Measurements from ENCODE around the gene SARNP.
A peak's percentile ranks its signal among the peaks of the same experiment; 100 is the strongest.

Gene SARNP

DNA sequence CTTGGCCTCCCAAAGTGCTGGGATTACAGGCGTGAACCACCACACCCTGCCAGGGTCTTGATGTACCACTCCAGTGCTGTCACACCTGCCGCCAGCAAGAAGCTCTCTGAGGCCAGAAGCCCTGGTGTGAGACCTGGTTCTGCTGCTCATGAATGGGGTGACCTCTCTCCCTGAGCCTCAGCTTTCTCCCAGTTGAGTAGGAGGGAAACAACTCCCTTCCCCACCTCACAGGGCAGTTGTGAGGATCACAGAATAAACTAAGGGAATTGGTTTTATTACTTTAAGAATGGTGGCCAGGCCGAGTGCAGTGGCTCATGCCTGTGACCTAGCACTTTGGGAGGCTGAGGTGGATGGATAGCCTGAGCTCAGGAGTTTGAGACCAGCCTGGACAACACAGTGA, 82.9 kb downstream of the SARNP start:
- H3K36me3 Mint-ChIP-seq (ENCODE audit: low read depth), result no peaks in the 10 kb centered on the region
- no peaks in the 10 kb centered on the region for H3K27me3 Mint-ChIP-seq (ENCODE audit: low read depth)
- H3K4me3 Mint-ChIP-seq, result no peak overlapping the region
- H3K4me1 Mint-ChIP-seq (ENCODE audit: low read depth), result peaks cover 29% of the 10 kb centered on the region
- H3K27ac Mint-ChIP-seq, result no peak overlapping the region
- H3K9me3 Mint-ChIP-seq, result no peaks in the 10 kb centered on the region

DNA sequence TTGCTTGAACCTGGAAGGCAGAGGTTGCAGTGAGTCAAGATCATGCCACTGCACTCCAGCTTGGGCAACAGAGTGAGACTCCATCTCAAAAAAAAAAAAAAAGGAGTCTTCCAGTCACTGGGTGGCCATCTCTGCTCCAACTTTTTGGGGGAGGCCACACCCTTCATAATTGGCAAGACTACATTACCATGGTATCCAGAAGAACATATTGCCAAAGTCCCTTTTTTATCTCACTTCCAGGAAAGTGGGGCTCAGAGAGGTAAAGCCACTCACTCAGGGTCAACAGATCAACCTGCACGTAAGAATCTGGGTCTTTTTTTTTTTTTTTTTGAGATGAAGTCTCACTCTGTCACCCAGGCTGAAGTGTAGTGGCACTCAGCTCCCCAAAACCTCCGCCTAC, 83.7 kb downstream of the SARNP start:
- H3K27ac Mint-ChIP-seq, result no peak overlapping the region
- H3K4me1 Mint-ChIP-seq (ENCODE audit: low read depth), result peaks cover 29% of the 10 kb centered on the region

DNA sequence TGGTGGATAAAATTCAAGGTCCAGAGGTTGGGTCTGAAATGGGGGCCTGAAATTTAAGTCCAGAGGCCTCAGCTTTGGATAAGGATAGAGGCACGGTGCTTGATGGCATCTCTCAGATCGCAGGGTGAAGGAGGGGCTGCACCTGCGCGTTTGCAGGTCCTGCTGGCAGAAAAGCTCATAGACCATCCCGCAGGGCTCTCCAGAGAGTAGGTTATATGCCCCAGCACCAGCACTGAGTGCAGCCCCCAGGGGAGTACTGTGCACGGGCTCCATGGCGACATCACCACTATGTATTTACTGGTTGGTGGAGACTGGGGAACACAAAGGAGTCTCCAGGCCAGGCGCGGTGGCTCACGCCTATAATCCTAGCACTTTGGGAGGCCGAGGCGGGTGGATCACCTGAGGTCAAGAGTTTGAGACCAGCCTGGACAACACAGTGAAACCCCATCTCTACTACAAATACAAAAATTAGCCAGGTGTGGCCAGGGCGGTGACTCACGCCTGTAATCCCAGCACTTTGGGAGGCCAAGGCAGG, 84.4 kb downstream of the SARNP start:
- Mint-ChIP-seq H3K9me3 (no peaks in the 10 kb centered on the region), H3K36me3 (ENCODE audit: low read depth) (no peaks in the 10 kb centered on the region), H3K4me1 (ENCODE audit: low read depth) (peaks cover 25% of the 10 kb centered on the region), H3K27me3 (ENCODE audit: low read depth) (no peaks in the 10 kb centered on the region), H3K27ac (no peak overlapping the region), H3K4me3 (no peak overlapping the region)

More for the DNA sequence above, 83.7 kb downstream of the SARNP start:
- Mint-ChIP-seq H3K36me3 (ENCODE audit: low read depth) (no peaks in the 10 kb centered on the region), H3K9me3 (no peaks in the 10 kb centered on the region), H3K27me3 (ENCODE audit: low read depth) (no peaks in the 10 kb centered on the region), H3K4me3 (no peak overlapping the region)

DNA sequence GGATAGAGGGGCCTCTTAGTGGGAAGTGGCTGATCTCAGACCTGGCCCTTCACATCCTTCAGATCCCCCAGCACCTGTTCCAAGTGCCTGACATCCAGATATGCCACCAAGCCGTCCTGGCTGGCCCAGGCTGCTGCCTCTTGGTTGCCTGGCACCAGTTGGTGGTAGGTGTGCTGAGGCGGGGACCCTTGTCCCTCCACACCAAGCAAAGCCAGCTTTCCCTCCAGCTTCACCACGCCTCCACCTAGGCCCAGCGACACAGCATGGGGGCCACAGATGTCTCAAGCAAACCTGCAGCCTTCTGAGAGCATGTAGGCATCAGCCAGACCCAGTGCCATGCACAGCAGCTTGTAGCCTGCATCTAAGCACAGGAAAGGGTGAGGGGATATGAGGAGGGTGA, 85.2 kb downstream of the SARNP start:
- no peaks in the 10 kb centered on the region for H3K9me3 Mint-ChIP-seq
- H3K27ac Mint-ChIP-seq, result no peak overlapping the region
- no peaks in the 10 kb centered on the region for H3K27me3 Mint-ChIP-seq (ENCODE audit: low read depth)
- no peaks in the 10 kb centered on the region for H3K36me3 Mint-ChIP-seq (ENCODE audit: low read depth)
- H3K4me1 Mint-ChIP-seq (ENCODE audit: low read depth), result peaks cover 21% of the 10 kb centered on the region
- no peak overlapping the region for H3K4me3 Mint-ChIP-seq

DNA sequence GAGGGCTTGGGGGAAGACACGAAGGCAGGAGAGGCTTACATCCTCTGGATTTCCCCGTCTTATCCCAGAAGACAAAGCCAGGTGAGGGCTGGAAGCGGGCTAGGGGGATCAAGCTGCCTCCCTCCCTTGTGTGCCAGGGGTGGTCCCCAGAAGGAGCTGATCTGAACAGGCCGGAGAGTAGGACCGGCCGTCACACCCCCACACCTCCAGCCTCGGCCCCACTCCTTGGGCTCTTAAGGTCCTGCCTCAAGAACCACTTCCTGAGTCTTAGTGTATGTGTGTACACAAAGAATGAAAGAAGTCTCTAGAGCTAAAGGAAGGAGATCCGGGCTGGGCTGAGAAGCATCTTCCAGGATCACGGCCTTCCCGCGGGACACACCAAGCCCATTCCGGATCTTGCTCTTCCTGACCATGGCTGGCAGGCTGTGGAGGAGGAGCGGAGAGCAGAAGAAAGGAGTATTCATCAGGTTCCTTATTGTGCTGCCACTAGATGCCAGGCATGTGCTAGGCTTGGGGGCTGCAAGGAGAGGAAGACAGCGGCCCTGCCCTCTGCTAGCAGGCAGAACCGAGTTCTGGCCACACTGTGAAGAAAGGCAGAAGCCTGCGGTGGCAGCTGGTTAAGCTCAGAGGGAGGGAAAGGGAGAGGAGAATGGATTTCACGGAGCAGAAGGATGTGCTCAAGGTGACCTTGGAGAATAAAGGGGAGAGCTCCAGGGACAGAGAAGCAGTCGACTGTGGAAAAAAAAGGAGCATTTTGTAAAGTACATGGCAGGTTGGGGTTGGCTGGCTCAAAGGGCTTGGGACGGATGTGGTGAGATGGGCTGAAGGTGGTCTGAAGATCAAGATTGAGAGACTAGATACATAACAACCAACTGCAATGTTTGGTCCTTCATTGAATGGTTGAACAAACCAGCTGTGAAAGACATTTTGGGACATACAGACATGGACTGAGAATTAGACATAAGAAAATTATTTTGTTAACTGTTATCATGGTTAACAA, 87.4 kb downstream of the SARNP start:
- Mint-ChIP-seq H3K4me3 (peak overlapping the region; percentile 83), H3K27me3 (ENCODE audit: low read depth) (no peaks in the 10 kb centered on the region), H3K27ac (peak overlapping the region; percentile 89), H3K4me1 (ENCODE audit: low read depth) (peaks cover 24% of the 10 kb centered on the region), H3K36me3 (ENCODE audit: low read depth) (peaks cover 3% of the 10 kb centered on the region), H3K9me3 (no peaks in the 10 kb centered on the region)

DNA sequence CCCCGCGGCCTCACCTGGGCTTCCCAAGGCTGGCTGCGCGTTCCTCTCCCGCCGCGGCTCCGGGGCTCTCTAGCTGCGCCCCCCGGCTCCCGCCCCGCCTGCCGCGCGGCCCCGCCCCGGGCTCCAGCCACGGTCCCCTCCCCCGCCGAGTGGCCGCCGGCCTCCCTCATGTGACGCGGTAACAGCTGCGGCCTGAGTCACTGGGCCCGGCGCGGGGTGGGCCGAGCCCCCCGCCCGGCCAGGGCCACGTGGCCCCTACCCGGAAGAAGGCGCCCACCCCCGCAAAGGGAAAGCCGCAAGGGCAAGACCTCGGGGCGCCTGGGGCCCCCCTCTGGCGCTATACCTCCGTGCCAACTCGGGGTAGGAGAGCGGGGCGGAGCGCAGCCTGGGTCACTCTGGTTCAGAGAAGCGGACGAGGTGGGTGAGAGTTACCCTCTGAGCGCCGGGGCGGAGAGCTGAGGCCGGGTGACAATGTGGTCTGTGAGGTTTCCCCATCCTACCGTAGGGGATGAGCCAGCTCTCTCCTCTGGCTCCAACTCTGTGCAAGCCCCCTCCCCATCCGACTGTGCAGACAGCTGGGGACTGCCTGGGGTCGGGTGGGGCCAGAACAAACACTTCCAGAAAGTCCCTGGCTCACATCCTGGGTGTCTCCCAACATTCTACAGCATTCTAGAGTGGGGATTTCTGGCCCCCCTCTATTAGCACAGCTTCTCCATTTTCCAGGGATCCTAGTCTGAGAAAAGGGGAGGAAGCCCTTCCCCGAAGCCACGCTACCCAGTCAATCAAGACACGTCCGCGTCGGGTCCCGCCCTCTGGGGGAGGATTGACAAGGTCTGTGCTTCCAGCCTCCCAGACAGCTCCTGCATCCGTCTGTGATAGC, 88.3 kb downstream of the SARNP start, which contains the start of gene CD63:
TSS of gene CD63 (minus strand) at position 71 of the 880 bp plus-strand sequence. CDS start 668 bp downstream, outside the sequence.
- Mint-ChIP-seq H3K4me1 (ENCODE audit: low read depth) (peaks cover 30% of the 10 kb centered on the region), H3K9me3 (no peaks in the 10 kb centered on the region), H3K36me3 (ENCODE audit: low read depth) (peaks cover 7% of the 10 kb centered on the region), H3K4me3 (peak within 1 kb of the TSS; percentile 83), H3K27me3 (ENCODE audit: low read depth) (no peaks in the 10 kb centered on the region), H3K27ac (peak within 1 kb of the TSS; percentile 89)

DNA sequence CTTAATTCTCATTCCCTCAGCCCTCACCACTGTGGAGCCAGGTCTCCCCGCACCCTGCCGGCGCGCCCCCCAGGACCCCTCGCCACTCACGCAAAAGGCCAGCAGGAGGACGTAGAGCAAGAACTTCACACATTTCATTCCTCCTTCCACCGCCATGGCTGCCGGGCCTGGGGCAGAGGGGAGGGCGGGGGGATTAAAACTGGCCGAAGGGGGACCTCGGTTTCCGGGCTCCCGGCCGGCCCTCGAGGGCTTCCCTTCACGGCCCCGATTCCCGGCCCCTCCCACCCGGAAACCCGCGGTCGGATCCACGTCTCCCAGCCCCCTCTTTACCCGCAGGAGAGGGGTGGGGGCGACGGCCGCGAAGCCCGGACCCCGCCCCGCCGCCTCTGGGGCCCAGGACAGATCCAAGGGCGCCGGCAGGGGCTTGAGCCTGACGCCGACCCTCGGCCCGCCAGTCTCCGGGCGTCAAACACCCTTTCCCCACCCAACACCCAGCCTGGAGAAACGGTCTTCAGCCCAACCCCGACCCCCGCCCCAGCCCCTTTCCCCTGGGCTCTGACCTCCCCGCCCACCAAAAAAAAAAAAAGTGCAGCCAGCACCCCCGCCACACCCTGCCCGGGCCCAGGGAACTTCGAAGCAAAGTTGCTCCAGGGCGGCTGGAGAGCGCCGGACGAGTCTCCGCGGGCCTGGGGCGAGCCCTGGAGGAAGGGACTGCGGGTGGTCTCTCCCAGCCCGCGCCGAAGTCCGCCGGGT, 89.2 kb downstream of the SARNP start:
- H3K27me3 Mint-ChIP-seq (ENCODE audit: low read depth), result no peaks in the 10 kb centered on the region
- peaks cover 10% of the 10 kb centered on the region for H3K36me3 Mint-ChIP-seq (ENCODE audit: low read depth)
- no peaks in the 10 kb centered on the region for H3K9me3 Mint-ChIP-seq
- peak overlapping the region; percentile 81 for H3K4me3 Mint-ChIP-seq
- peak overlapping the region; percentile 45 for H3K27ac Mint-ChIP-seq
- H3K4me1 Mint-ChIP-seq (ENCODE audit: low read depth), result peaks cover 30% of the 10 kb centered on the region

DNA sequence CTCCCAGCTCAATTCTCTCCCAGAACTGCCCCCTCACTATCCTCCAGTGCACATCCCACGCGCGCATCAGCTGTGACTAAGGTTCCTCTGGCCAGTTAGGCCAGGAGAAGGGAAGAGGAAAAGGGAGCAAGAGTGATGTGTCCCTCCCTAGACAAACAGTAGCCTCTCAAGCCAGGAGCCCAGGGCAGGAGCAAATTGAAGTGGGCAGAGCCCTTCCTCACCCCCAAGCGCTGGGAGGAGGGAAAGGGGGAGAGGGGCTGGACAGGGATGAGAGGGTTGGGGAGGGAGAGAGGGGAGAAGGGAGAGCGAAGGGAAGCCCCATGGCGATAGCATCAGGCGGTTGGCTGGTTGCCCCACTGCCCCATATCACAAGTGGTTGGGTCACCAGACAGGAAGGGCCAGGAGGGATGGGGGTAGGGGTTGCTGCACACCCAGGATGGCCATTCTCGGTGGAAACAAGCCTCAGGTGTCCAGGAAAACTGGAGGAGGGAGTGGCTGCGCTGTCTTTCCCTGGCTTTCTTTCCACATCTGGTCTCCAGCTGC, 89.8 kb downstream of the SARNP start:
- Mint-ChIP-seq H3K4me1 (ENCODE audit: low read depth) (peaks cover 30% of the 10 kb centered on the region), H3K4me3 (peak overlapping the region; percentile 81), H3K27me3 (ENCODE audit: low read depth) (no peaks in the 10 kb centered on the region), H3K27ac (peak overlapping the region; percentile 76), H3K9me3 (no peaks in the 10 kb centered on the region), H3K36me3 (ENCODE audit: low read depth) (peaks cover 10% of the 10 kb centered on the region)

DNA sequence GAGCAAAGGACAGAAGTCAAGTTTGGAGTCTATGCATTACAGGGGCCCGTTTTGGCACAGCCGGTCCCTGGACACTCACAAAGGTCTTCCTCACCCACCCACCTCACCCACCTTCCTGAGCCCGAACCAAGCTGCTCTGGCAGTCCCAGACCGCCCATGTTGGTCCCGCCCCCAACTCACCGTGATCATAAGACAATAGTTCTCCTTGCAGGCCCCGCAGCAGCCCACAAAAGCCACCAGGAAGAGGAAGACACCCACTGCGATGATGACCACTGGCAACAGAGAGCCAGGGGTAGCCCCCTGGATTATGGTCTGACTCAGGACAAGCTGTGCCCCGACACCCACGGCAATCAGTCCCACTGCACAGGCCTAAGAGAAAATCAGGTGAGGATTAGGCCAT, 90.6 kb downstream of the SARNP start:
- H3K36me3 Mint-ChIP-seq (ENCODE audit: low read depth), result peaks cover 11% of the 10 kb centered on the region
- H3K27ac Mint-ChIP-seq, result peak overlapping the region; percentile 76
- H3K4me1 Mint-ChIP-seq (ENCODE audit: low read depth), result peaks cover 30% of the 10 kb centered on the region
- no peaks in the 10 kb centered on the region for H3K9me3 Mint-ChIP-seq
- H3K4me3 Mint-ChIP-seq, result peak overlapping the region; percentile 81
- H3K27me3 Mint-ChIP-seq (ENCODE audit: low read depth), result no peaks in the 10 kb centered on the region

DNA sequence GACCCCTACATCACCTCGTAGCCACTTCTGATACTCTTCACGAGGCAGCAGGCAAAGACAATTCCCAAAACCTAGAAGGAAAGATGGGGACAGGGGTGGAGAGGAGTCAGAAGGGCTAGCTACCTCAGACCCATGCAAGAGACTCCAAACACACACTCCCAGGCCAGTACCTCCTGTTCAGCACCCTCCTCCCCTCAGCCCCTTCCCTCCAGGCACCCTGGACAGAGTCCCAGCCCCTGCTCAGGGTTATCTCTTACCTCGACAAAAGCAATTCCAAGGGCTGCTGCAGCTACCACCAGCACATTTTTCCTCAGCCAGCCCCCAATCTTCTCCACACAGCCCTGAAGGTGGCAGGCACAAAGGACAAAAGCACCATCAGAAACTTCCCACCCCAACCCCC, 92.0 kb downstream of the SARNP start:
- Mint-ChIP-seq H3K27me3 (ENCODE audit: low read depth) (no peaks in the 10 kb centered on the region), H3K27ac (no peak overlapping the region), H3K9me3 (no peaks in the 10 kb centered on the region), H3K4me3 (no peak overlapping the region), H3K4me1 (ENCODE audit: low read depth) (peaks cover 27% of the 10 kb centered on the region), H3K36me3 (ENCODE audit: low read depth) (peaks cover 12% of the 10 kb centered on the region)

DNA sequence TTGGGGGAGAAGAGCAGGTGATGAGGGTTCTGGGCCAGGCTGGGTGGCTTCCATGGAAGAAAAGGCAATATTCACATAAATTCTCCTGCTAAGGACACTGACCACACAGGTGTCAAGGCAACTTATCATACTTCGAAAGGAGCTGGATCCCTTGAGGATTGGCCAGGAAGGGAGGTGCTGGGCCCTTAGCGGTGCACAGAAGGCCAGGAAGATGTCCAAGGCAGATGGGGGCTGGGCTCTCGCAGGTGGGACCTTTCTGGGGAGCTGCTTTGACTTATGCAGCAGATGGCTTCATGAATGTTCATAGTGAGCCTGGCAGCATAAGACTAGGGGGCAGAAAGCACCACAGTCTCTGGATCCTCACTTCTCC, 92.6 kb downstream of the SARNP start:
- Mint-ChIP-seq H3K27ac (peak overlapping the region; percentile 5), H3K9me3 (no peaks in the 10 kb centered on the region), H3K36me3 (ENCODE audit: low read depth) (peaks cover 12% of the 10 kb centered on the region), H3K4me3 (peak overlapping the region; percentile 44), H3K27me3 (ENCODE audit: low read depth) (no peaks in the 10 kb centered on the region), H3K4me1 (ENCODE audit: low read depth) (peaks cover 20% of the 10 kb centered on the region)

DNA sequence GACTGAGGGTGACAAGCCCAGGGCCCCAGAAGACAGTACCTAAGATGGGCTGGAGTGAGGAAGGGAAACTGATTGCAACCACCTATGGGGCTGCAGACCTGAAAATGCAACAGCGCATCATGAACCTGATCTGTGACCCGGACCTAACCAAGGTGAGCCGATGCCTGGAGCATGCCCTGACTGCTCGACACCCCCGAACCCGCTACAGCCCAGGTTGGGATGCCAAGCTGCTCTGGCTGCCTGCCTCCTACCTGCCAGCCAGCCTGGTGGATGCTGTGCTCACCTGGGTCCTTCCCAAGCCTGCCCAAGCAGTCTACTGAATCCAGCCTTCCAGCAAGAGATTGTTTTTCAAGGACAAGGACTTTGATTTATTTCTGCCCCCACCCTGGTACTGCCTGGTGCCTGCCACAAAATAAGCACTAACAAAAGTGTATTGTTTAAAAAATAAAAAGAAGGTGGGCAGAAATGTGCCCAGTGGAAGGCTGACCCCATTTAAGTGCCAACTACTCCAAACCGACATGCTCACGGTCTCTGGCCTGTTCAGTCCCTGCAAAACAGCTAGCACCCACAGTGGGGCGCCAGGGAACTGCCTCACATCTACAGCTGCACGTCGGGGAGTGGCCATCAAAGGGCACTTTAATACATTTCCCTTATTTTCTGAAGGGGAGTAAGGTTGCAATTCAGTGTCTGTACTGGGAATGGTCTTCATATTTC, 93.1 kb downstream of the SARNP start:
- Mint-ChIP-seq H3K27me3 (ENCODE audit: low read depth) (no peaks in the 10 kb centered on the region), H3K27ac (peak overlapping the region; percentile 41), H3K4me3 (peak overlapping the region; percentile 44), H3K9me3 (no peaks in the 10 kb centered on the region), H3K4me1 (ENCODE audit: low read depth) (peaks cover 15% of the 10 kb centered on the region), H3K36me3 (ENCODE audit: low read depth) (peaks cover 12% of the 10 kb centered on the region)

DNA sequence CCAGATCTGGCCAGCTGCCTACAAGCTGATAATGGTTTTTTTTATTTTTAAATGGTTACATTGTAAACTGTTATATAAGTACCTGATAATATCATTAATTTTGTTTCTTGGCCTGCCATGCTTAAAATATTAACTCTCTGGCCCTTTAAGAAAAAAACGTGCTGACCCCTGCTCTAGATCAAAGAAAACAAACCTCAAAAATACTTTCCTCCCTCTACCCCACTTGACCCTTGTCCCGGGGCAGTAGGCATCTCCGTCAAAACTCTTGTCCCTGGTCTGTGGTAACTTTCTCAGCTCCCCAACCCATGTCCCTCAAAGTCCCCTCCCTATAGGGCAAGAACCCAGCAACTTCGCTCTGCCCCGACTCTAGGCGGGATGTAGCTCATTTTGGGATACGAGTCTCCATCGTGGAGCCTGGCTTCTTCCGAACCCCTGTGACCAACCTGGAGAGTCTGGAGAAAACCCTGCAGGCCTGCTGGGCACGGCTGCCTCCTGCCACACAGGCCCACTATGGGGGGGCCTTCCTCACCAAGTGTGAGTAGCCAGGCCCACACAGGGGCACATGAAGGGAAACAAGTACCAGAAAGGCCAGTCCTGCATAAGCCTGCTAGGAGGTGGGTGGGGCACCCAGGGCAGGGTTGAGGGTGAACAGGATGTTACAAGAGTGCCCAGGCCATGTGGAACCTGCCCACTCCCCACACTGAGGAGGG, 93.9 kb downstream of the SARNP start:
- Mint-ChIP-seq H3K27me3 (ENCODE audit: low read depth) (no peaks in the 10 kb centered on the region), H3K4me3 (no peak overlapping the region), H3K4me1 (ENCODE audit: low read depth) (peaks cover 18% of the 10 kb centered on the region), H3K9me3 (no peaks in the 10 kb centered on the region), H3K36me3 (ENCODE audit: low read depth) (peaks cover 12% of the 10 kb centered on the region), H3K27ac (no peak overlapping the region)
